Hematopoietic multipotent progenitor cell treated with erythropoietin and hydrocortisone succinate and interleukin-3 and kit ligand, for 17 days (in vitro differentiated cells): ENCODE results near the gene ABHD2.
"Not testable (repeated sequence)": the region's sequence is repeated elsewhere in the genome, so short reads cannot be mapped to it uniquely, and the experiment has no call there.

Experiments
- DNase-seq: peaks from one replicate; pipeline ENCODE4 v3.0.0-alpha.2; 2015; ENCODE audit warnings: low spot score

ABHD2 gene

DNA sequence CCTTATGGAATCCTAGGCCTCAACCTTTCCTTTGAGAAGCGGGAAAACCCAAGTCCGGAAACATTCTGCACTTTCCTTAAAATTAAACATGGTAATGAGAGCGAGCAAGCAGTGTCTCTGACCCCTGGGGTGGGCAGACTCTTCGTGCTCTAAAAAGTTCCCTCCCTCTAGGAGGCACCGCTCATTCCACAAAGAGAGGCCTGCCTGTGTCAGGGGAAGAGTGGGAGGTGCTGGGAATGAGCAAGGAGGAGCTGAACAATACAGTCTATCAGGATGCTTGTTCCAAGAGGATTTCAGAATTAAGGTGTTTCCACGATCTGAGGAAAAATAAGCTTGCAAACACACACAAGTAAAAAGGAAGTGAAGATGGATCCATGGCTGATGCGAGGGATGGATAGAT lies 139.2 kb downstream of the ABHD2 start:
- no peak for DNase-seq

DNA sequence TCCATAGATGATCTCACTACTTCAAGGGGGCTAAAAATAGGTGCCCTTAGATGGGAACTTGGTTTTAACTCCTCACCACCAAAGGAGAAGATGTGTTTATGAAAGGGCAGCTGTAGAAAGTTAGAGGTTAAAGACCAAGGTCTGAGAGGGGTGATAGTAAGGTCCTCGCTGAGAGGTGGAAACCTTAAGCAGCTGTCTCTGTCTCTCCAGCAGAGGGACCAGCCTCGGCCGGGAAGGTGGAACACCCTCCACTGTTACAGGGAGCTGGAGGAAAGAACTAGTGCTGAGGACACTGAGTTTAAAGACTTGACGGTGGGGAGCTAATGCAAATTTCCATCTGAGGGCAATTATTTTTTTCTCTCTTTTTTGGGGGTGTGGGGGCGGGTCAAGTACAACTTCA lies 142.0 kb downstream of the ABHD2 start:
- DNase-seq: no peak

DNA sequence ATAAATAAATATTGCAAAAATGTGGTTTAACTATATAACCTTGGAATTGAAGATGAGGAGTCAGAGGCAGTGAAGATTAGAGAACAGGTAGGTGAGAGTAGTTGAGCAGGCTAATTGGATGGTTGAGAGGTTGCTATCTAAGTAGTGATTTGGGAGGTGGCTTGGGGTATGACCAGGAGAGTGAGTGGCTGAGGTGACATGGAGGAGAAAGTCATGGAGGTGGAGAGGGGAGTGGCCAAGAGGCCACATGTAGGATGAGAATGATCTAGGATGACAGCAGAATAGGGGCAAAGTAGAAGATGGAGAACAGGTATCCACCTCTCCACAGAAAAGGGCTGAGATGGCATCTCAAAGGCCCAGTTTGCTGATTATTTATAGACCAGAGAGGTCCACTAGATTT lies 143.6 kb downstream of the ABHD2 start:
- no peak for DNase-seq

DNA sequence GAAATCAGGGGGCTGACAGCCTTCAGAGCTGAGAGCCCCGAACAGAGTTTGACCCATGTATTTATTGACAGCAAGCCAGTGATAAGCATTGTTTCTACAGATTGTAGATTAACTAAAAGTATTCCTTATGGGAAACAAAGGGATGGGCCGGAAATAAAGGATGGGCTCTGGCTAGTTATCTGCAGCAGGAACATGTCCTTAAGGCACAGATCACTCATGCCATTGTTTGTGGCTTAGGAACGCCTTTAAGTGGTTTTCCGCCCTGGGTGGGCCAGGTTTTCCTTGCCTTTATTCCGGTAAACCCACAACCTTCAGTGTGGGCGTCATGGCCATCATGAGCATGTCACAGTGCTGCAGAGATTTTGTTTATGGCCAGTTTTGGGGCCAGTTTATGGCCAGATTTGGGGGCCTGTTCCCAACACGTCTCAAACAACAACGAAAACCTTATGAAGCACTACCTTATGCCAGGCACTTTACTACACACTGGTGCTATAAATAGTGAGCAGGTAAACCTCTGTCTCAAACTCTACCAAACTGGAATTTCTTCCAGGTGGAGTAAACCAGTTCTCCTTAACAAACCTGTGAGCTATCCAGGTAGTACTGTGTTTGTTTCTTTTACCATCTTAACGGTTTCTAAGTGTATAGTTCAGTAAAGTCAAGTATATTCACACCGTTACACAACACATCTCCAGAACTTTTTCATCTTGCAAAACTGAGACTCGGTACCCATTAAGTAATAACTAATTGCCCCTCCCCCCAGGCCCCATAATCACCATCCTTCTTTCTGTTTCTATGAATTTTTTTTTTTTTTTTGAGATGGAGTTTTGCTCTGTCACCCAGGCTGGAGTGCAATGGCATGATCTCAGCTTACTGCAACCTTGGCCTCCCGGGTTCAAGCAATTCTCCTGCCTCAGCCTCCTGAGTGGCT lies 151.9 kb downstream of the ABHD2 start:
- DNase-seq: not testable (repeated sequence)

DNA sequence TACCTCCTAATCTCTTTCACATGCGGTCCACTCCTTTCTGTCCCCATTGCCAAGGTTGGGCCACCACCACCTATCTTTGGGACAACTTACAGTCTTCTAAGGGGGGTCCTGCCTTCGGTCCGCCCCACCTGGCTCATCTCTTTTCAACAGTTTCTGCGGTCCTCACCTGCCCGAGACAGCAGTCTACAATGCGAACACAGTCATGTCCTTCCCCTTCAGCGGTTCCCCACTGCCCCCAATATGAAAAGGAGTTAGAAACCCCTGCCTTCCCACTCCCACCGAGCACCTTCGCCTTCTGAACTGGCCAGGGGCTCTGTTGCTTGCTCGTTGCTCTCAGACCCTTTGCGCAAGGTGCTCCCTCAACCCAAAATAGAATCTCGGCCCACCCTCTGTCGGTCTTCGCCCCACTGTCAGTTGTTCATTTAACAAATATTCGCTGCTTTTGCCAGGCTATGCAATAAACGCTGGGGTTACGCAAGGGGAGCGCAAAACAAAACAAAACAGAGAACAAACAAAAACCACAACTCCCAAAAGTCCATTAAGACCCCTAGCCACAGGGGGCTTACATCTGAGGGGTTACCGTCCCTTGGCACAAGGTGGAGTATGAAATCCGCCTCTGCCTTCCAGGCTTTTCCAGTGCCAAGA lies 154.9 kb downstream of the ABHD2 start:
- no peak for DNase-seq

DNA sequence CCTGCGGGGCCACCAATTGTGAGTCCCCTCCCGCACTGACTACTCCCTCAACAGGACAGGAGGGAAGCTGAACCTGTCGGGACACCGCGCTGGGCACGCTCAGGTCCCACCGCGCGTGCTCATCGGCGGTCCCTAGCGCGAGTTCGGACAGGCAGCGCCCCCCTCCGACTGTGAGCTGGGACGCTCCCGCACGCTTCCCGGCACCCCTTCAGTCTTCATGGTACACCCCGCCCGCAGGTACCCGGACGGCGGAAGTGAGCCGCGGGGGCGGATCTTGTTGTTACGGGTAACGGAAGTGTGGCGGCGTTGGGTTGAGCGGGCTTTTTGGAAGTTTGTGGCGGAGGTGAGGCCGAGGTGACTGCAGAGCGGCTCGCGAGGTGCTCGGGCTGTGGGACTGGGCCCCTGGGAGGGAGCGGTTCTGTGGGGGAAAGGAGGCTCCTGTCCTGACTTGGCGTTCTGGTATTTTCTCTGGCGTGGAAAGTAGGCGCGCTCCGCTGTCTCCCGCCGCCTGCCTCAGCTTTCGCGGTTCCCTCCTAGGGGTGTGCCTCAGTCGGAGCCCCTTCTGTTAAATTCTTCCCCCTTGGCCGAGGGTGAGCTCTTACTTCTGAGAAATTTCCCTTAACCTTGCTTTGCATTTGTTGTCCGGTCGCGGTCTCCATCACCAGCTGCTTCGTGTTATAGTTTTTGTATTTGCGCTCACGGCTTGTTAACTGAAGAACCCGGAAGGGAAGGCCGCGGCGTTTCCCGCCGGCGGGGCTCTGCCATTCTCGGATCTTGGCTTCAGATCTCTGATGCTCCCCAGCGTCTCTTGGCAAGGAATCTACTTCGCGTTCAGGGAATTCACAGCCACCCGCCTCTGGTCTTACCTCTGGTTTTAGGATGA lies 155.7 kb downstream of the ABHD2 start, which contains the start of gene FANCI:
TSS of gene FANCI (plus strand) at position 289 of the 883 bp plus-strand sequence. CDS start 3,669 bp downstream, outside the sequence.
- peak; percentile 91 for DNase-seq

DNA sequence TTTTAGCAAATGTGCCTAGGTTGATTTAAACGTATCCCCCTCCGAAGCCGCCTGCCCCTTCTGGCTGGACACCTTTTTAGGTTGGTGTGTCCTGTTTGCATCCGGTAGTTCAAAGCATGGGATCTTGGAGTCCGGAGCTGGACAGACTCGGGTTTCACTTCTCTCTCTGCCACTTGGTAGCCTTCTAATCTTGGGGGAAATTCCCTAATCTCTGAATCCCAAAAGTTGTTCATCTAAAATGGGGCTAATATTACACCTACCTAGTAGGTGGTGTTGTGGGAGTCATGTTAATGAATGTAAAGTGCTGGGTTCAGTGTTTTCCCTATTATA lies 156.3 kb downstream of the ABHD2 start:
- no peak for DNase-seq

DNA sequence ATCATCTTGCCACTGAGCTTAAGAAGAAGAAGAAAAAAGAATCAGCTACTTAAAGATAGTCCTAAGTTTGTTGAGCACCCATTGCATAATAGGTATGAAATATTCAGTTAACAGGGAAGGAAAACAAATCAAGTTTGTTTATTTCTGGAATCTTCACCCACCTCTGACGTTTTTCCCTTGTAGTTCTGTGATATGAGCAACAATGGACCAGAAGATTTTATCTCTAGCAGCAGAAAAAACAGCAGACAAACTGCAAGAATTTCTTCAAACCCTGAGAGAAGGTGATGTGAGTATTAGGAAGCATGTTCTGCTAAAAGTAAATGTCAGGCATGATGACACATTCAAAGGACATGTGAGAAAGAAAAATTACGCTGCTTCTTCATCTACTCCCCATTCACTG lies 159.2 kb downstream of the ABHD2 start:
- no peak for DNase-seq

DNA sequence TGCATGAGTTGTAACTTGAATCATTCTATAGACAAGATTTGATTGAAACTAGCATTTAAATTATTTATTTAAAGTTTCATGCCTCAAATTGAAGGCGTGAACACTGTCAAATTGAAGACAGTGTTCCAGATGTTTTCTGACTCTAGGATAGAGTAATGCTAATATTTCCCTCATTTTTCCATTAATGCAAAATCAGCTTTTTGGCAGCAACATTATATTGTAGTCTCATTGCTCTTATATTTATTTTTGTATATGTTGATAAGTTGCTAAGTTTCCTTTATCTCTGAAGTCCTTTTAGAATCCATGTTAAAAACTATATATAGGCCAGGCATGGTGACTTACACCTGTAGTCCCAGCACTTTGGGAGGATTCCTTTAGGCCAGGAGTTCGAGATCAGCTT lies 160.3 kb downstream of the ABHD2 start:
- no peak for DNase-seq

DNA sequence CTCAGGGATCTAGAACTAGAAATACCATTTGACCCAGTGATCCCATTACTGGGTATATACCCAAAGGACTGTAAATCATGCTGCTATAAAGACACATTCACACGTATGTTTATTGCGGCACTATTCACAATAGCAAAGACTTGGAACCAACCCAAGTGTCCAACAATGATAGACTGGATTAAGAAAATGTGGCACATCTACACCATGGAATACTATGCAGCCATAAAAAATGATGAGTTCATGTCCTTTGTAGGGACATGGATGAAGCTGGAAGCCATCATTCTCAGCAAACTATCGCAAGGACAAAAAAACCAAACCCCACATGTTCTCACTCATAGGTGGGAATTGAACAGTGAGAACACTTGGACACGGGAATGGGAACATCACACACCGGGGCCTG lies 161.9 kb downstream of the ABHD2 start:
- not testable (repeated sequence) for DNase-seq
